Neural progenitor cell (in vitro differentiated cells): Measurements from ENCODE around the gene FBXO17. TPM values are rescaled to one million over a fixed set of nuclear protein-coding genes. Genes with fewer than 3 reads are reported as not detected.
A peak's percentile ranks its signal among the peaks of the same experiment; 100 is the strongest.

Source experiments
- DNase-seq: peaks from one replicate; pipeline ENCODE4 v3.0.0-alpha.2; 2016; ENCODE audit warnings: low spot score
- H2AFZ ChIP-seq: fragments of 200-600 bp; sonication (generic); replicated peaks from 2 replicates; pipeline ENCODE4 v1.6.1; 2016; ENCODE audit warnings: antibody characterized with exemption
- H3F3A ChIP-seq: fragments of 200-600 bp; sonication (generic); 2 replicates; pipeline ENCODE4 v1.6.1; 2016; ENCODE audit warnings: antibody characterized with exemption, low read depth
- H3K27ac ChIP-seq: fragments of 200-600 bp; sonication (generic); 2 replicates; pipeline ENCODE4 v1.5.1; 2016; ENCODE audit warnings: mild to moderate bottlenecking
- H3K27me3 ChIP-seq: fragments of 200-600 bp; sonication (generic); 2 replicates; pipeline ENCODE4 v1.6.1; 2016; ENCODE audit warnings: mild to moderate bottlenecking, moderate library complexity
- H3K36me3 ChIP-seq: fragments of 200-600 bp; sonication (generic); 2 replicates; pipeline ENCODE4 v1.5.1; 2016
- H3K4me1 ChIP-seq: fragments of 200-600 bp; sonication (generic); 2 replicates; pipeline ENCODE4 v1.6.1; 2016; ENCODE audit warnings: mixed run types
- H3K4me2 ChIP-seq: fragments of 200-600 bp; sonication (generic); 2 replicates; pipeline ENCODE4 v1.6.1; 2016
- H3K4me3 ChIP-seq: fragments of 200-600 bp; sonication (generic); 2 replicates; pipeline ENCODE4 v1.5.1; 2016
- H3K79me2 ChIP-seq: fragments of 200-600 bp; sonication (generic); 2 replicates; pipeline ENCODE4 v1.6.1; 2016; ENCODE audit warnings: low read depth
- H3K9ac ChIP-seq: fragments of 200-600 bp; sonication (generic); 2 replicates; pipeline ENCODE4 v1.6.1; 2016
- H3K9me3 ChIP-seq: fragments of 200-600 bp; sonication (generic); 2 replicates; pipeline ENCODE4 v1.5.1; 2016; ENCODE audit warnings: low read depth
- H4K20me1 ChIP-seq: fragments of 200-600 bp; sonication (generic); 2 replicates; pipeline ENCODE4 v1.6.1; 2016; ENCODE audit warnings: low read depth
- H3K27ac Mint-ChIP-seq: 3 replicates; pipeline ENCODE4 v1.8.0; 2021; ENCODE audit warnings: mixed read lengths
- H3K27me3 Mint-ChIP-seq: 2 replicates; pipeline ENCODE4 v1.8.0; 2022; ENCODE audit warnings: low read depth, mild to moderate bottlenecking, inconsistent platforms, moderate library complexity, mixed read lengths; ENCODE audit not compliant: insufficient read depth
- H3K36me3 Mint-ChIP-seq: 3 replicates; pipeline ENCODE4 v1.8.0; 2021; ENCODE audit warnings: mixed read lengths
- H3K4me1 Mint-ChIP-seq: 3 replicates; pipeline ENCODE4 v1.8.0; 2021; ENCODE audit warnings: mixed read lengths
- H3K4me3 Mint-ChIP-seq: 3 replicates; pipeline ENCODE4 v1.8.0; 2021; ENCODE audit warnings: mild to moderate bottlenecking, moderate library complexity, mixed read lengths
- H3K9me3 Mint-ChIP-seq: 3 replicates; pipeline ENCODE4 v1.8.0; 2020; ENCODE audit warnings: mixed read lengths
- CTCF ChIP-seq: fragments of 200-600 bp; sonication (generic); IDR thresholded peaks from 2 replicates; pipeline ENCODE4 v1.5.1; 2017; ENCODE audit warnings: antibody characterized with exemption, mild to moderate bottlenecking
- EZH2 ChIP-seq: fragments of 200-600 bp; sonication (generic); IDR thresholded peaks from 2 replicates; pipeline ENCODE4 v1.6.1; 2017; ENCODE audit warnings: antibody characterized with exemption, mild to moderate bottlenecking, moderate library complexity
- EZH2phosphoT487 ChIP-seq: fragments of 200-600 bp; sonication (generic); IDR thresholded peaks from 2 replicates; pipeline ENCODE4 v1.6.1; 2017; ENCODE audit warnings: antibody characterized with exemption
- total RNA-seq: library from RNA; depleted of rRNA; stranded (reverse); fragments of >200 nt; gene quantifications from 2 replicates; pipeline ENCODE4 v1.2.3, GENCODE V29; 2015; ENCODE audit warnings: low replicate concordance

The FBXO17 gene
- total RNA-seq, 1 donor from 2014 or later, result 8.3 TPM

GRCh38 chr19:38949580-38950367, 25.8 kb downstream of the FBXO17 start:
- Mint-ChIP-seq H3K4me1 (peaks cover 8% of the 10 kb centered on the region), H3K27ac (no peak overlapping the region), H3K4me3 (peak overlapping the region; percentile 79), H3K36me3 (peaks cover 3% of the 10 kb centered on the region), H3K27me3 (peaks cover 9% of the 10 kb centered on the region), H3K9me3 (no peaks in the 10 kb centered on the region)
- no peaks in the 10 kb centered on the region for H3K36me3 ChIP-seq
- H3K4me2 ChIP-seq, result peak overlapping the region; percentile 74
- H2AFZ ChIP-seq, result peak overlapping the region; percentile 46
- H3K4me1 ChIP-seq, result no peaks in the 10 kb centered on the region
- no peaks in the 10 kb centered on the region for H3K79me2 ChIP-seq
- no peaks in the 10 kb centered on the region for H3K9me3 ChIP-seq
- H3K4me3 ChIP-seq, result peak overlapping the region; percentile 53
- no peak overlapping the region for H3K27ac ChIP-seq
- H3K27me3 ChIP-seq, result peaks cover 8% of the 10 kb centered on the region
- TF ChIP-seq EZH2phosphoT487 (no peak), CTCF (no peak), EZH2 (no peak)
- peaks cover 4% of the 10 kb centered on the region for H4K20me1 ChIP-seq
- peaks cover 5% of the 10 kb centered on the region for H3F3A ChIP-seq
- peak; percentile 99 for DNase-seq
- H3K9ac ChIP-seq, result no peak overlapping the region

GRCh38 chr19:38946229-38947010, 29.1 kb downstream of the FBXO17 start:
- Mint-ChIP-seq H3K4me3 (no peak overlapping the region), H3K36me3 (peaks cover 11% of the 10 kb centered on the region), H3K27ac (no peak overlapping the region), H3K27me3 (peaks cover 13% of the 10 kb centered on the region), H3K4me1 (peaks cover 5% of the 10 kb centered on the region), H3K9me3 (no peaks in the 10 kb centered on the region)
- Histone ChIP-seq H3K4me3 (no peak overlapping the region), H3K27me3 (peaks cover 8% of the 10 kb centered on the region), H3K9ac (no peak overlapping the region), H3F3A (peaks cover 5% of the 10 kb centered on the region), H2AFZ (no peak overlapping the region), H4K20me1 (no peaks in the 10 kb centered on the region), H3K36me3 (no peaks in the 10 kb centered on the region), H3K9me3 (no peaks in the 10 kb centered on the region), H3K27ac (no peak overlapping the region), H3K79me2 (no peaks in the 10 kb centered on the region), H3K4me1 (no peaks in the 10 kb centered on the region), H3K4me2 (no peak overlapping the region)
- no peak for DNase-seq
- no peak for TF ChIP-seq EZH2
- TF ChIP-seq EZH2phosphoT487, result no peak
- no peak for TF ChIP-seq CTCF

GRCh38 chr19:38945562-38946228, 29.8 kb downstream of the FBXO17 start:
- no peak overlapping the region for H3K27ac ChIP-seq
- H3K4me3 Mint-ChIP-seq, result no peak overlapping the region
- no peak overlapping the region for H2AFZ ChIP-seq
- no peak overlapping the region for H3K4me2 ChIP-seq
- no peaks in the 10 kb centered on the region for H3K9me3 ChIP-seq
- H3K36me3 Mint-ChIP-seq, result peaks cover 11% of the 10 kb centered on the region
- H3K4me3 ChIP-seq, result no peak overlapping the region
- H3K27ac Mint-ChIP-seq, result no peak overlapping the region
- H4K20me1 ChIP-seq, result no peaks in the 10 kb centered on the region
- H3K79me2 ChIP-seq, result no peaks in the 10 kb centered on the region
- no peak for DNase-seq
- H3K36me3 ChIP-seq, result no peaks in the 10 kb centered on the region
- peaks cover 4% of the 10 kb centered on the region for H3F3A ChIP-seq
- peaks cover 7% of the 10 kb centered on the region for H3K27me3 ChIP-seq
- no peaks in the 10 kb centered on the region for H3K4me1 ChIP-seq
- H3K9ac ChIP-seq, result no peak overlapping the region
- peaks cover 13% of the 10 kb centered on the region for H3K27me3 Mint-ChIP-seq
- H3K4me1 Mint-ChIP-seq, result peaks cover 5% of the 10 kb centered on the region
- no peak for TF ChIP-seq EZH2phosphoT487
- TF ChIP-seq CTCF, result no peak
- no peak for TF ChIP-seq EZH2
- H3K9me3 Mint-ChIP-seq, result no peaks in the 10 kb centered on the region
